Stimulated activated CD8-positive, alpha-beta memory T cell treated with anti-CD3 and anti-CD28 coated beads, Interleukin-7, amount 100 ng/mL, for 1 hour (primary cell): Measurements from ENCODE around the gene CD48.
"Not testable (repeated sequence)": the region's sequence is repeated elsewhere in the genome, so short reads cannot be mapped to it uniquely, and the experiment has no call there.

ENCODE experiments used
- DNase-seq, 2 donors: peaks; one replicate each; pipeline ENCODE4 v3.0.0-alpha.2; 2020; ENCODE audit warnings: low read depth in 2 of 2

The CD48 gene

GRCh38 chr1:160652924-160653619, 58.5 kb downstream of the CD48 start:
- no peak for DNase-seq

- not testable (repeated sequence) for DNase-seq
These were observed 59.5 kb downstream of the CD48 start for GRCh38 chr1:160652065-160652641.

- DNase-seq, result no peak
These were observed 60.1 kb downstream of the CD48 start for GRCh38 chr1:160651433-160652064.

GRCh38 chr1:160647329-160647720, 64.3 kb downstream of the CD48 start:
- no peak for DNase-seq

- no peak for DNase-seq
These were observed 64.8 kb downstream of the CD48 start, which contains the start of gene SLAMF1 for GRCh38 chr1:160646711-160647328. Gene SLAMF1, minus strand, starts transcription at chr1:160647044. Its CDS starts 99 bp downstream, at chr1:160646945.

- DNase-seq, result no peak
These were observed 65.4 kb downstream of the CD48 start for GRCh38 chr1:160646180-160646579.

GRCh38 chr1:160645386-160646130, 66.1 kb downstream of the CD48 start:
- no peak for DNase-seq

GRCh38 chr1:160644399-160644798, 67.2 kb downstream of the CD48 start:
- no peak for DNase-seq

GRCh38 chr1:160643138-160643537, 68.5 kb downstream of the CD48 start:
- no peak for DNase-seq

- DNase-seq, result no peak
These were observed 69.4 kb downstream of the CD48 start for GRCh38 chr1:160642281-160642644.

- DNase-seq, result no peak
These were observed 70.0 kb downstream of the CD48 start for GRCh38 chr1:160641323-160642280.

GRCh38 chr1:160640359-160641123, 71.1 kb downstream of the CD48 start:
- DNase-seq, result no peak

GRCh38 chr1:160639652-160640051, 72.0 kb downstream of the CD48 start:
- no peak for DNase-seq

GRCh38 chr1:160638926-160639325, 72.7 kb downstream of the CD48 start:
- DNase-seq, result no peak

- DNase-seq, result no peak
These were observed 73.1 kb downstream of the CD48 start for GRCh38 chr1:160638540-160638857.

- DNase-seq, result no peak
These were observed 73.6 kb downstream of the CD48 start for GRCh38 chr1:160637821-160638539.

GRCh38 chr1:160637065-160637464, 74.6 kb downstream of the CD48 start:
- DNase-seq, result no peak

GRCh38 chr1:160636547-160636946, 75.1 kb downstream of the CD48 start:
- DNase-seq, result no peak

GRCh38 chr1:160636076-160636475, 75.5 kb downstream of the CD48 start:
- DNase-seq, result no peak
